ENCODE results near the gene KCNJ6. TPM values are rescaled to one million over a fixed set of nuclear protein-coding genes. Genes with fewer than 3 reads are reported as not detected.

The KCNJ6 gene
- total RNA-seq, 1 experiment from 2014 or later = not detected

GRCh38 chr21:37751268-37751975 lies 164.8 kb downstream of the KCNJ6 start:
- no TSS peak for BruUV-seq (replicated peaks)
- Histone ChIP-seq H3K36me3 (ENCODE audit: insufficient read depth, low read length, poor library complexity, severe bottlenecking) (no peaks in the 10 kb centered on the region), H3K4me3 (ENCODE audit: low read depth, low read length, poor library complexity, severe bottlenecking) (no peak overlapping the region), H3K9me3 (ENCODE audit: low read depth, low read length, poor library complexity, severe bottlenecking) (no peaks in the 10 kb centered on the region), H3K27ac (ENCODE audit: low read depth, low read length, poor library complexity, severe bottlenecking) (no peak overlapping the region), H3K4me1 (ENCODE audit: insufficient read depth, low read length, poor library complexity, severe bottlenecking) (no peaks in the 10 kb centered on the region), H3K27me3 (replicated peaks; ENCODE audit: insufficient read depth, low read depth, low read length, poor library complexity) (peaks cover 76% of the 10 kb centered on the region)
- no peak for DNase-seq (ENCODE audit: low spot score)
- ChIA-PET CTCF (no interaction called here), POLR2A (ENCODE audit: low non-redundant PET) (no interaction called here)
- TF ChIP-seq EZH2 (IDR thresholded peaks at IDR 0.05; ENCODE audit: borderline replicate concordance, low read depth, low read length, poor library complexity, severe bottlenecking) (no peak), CTCF (conservative IDR thresholded peaks at IDR 0.05; ENCODE audit: low read depth, low read length) (no peak)
- intact Hi-C loops (cut with micrococcal nuclease; ENCODE audit: unreplicated experiment) = no loop called here

GRCh38 chr21:37749132-37749531 lies 167.1 kb downstream of the KCNJ6 start:
- no peak for DNase-seq (ENCODE audit: low spot score)
- BruUV-seq (replicated peaks) = no TSS peak
- intact Hi-C loops (cut with micrococcal nuclease; ENCODE audit: unreplicated experiment) = no loop called here
- Histone ChIP-seq H3K36me3 (ENCODE audit: insufficient read depth, low read length, poor library complexity, severe bottlenecking) (no peaks in the 10 kb centered on the region), H3K4me3 (ENCODE audit: low read depth, low read length, poor library complexity, severe bottlenecking) (no peak overlapping the region), H3K4me1 (ENCODE audit: insufficient read depth, low read length, poor library complexity, severe bottlenecking) (no peaks in the 10 kb centered on the region), H3K27ac (ENCODE audit: low read depth, low read length, poor library complexity, severe bottlenecking) (no peak overlapping the region), H3K9me3 (ENCODE audit: low read depth, low read length, poor library complexity, severe bottlenecking) (no peaks in the 10 kb centered on the region), H3K27me3 (replicated peaks; ENCODE audit: insufficient read depth, low read depth, low read length, poor library complexity) (peaks cover 57% of the 10 kb centered on the region)
- ChIA-PET CTCF (no interaction called here), POLR2A (ENCODE audit: low non-redundant PET) (no interaction called here)
- TF ChIP-seq EZH2 (IDR thresholded peaks at IDR 0.05; ENCODE audit: borderline replicate concordance, low read depth, low read length, poor library complexity, severe bottlenecking) (no peak), CTCF (conservative IDR thresholded peaks at IDR 0.05; ENCODE audit: low read depth, low read length) (no peak)

GRCh38 chr21:37748351-37748750 lies 167.9 kb downstream of the KCNJ6 start:
- no peak overlapping the region for H3K4me3 ChIP-seq (ENCODE audit: low read depth, low read length, poor library complexity, severe bottlenecking)
- BruUV-seq (replicated peaks) = no TSS peak
- H3K9me3 ChIP-seq (ENCODE audit: low read depth, low read length, poor library complexity, severe bottlenecking) = no peaks in the 10 kb centered on the region
- no peaks in the 10 kb centered on the region for H3K36me3 ChIP-seq (ENCODE audit: insufficient read depth, low read length, poor library complexity, severe bottlenecking)
- TF ChIP-seq EZH2 (IDR thresholded peaks at IDR 0.05; ENCODE audit: borderline replicate concordance, low read depth, low read length, poor library complexity, severe bottlenecking) (no peak), CTCF (conservative IDR thresholded peaks at IDR 0.05; ENCODE audit: low read depth, low read length) (no peak)
- CTCF ChIA-PET = interaction anchor here (0.6 kb wide), 1 partner anchor 10 kb away, joined by 3 read pairs; no protein-coding TSS in a partner anchor
- intact Hi-C loops (cut with micrococcal nuclease; ENCODE audit: unreplicated experiment) = no loop called here
- POLR2A ChIA-PET (ENCODE audit: low non-redundant PET) = interaction anchor here (0.5 kb wide), 1 partner anchor 800 kb away, joined by 15 read pairs; no protein-coding TSS in a partner anchor
- DNase-seq (ENCODE audit: low spot score) = no peak
- H3K27ac ChIP-seq (ENCODE audit: low read depth, low read length, poor library complexity, severe bottlenecking) = no peak overlapping the region
- H3K4me1 ChIP-seq (ENCODE audit: insufficient read depth, low read length, poor library complexity, severe bottlenecking) = no peaks in the 10 kb centered on the region
- H3K27me3 ChIP-seq (replicated peaks; ENCODE audit: insufficient read depth, low read depth, low read length, poor library complexity) = peaks cover 49% of the 10 kb centered on the region

All from A673 (cell line).